ENCODE data around the gene SKAP2. TPM values are rescaled to one million over a fixed set of nuclear protein-coding genes. Genes with fewer than 3 reads are reported as not detected.

The SKAP2 gene
- total RNA-seq, 1 experiment from 2014 or later = 3.2 TPM

GRCh38 chr7:26627891-26628341 is 236.5 kb downstream of the SKAP2 start:
- Histone ChIP-seq H4K91ac (ENCODE audit: insufficient read length, low read depth, low read length) (no peak overlapping the region), H4K5ac (ENCODE audit: insufficient read length, low read depth, low read length) (no peak overlapping the region), H3K27me3 (ENCODE audit: insufficient read depth, low read length) (no peaks in the 10 kb centered on the region), H3K18ac (ENCODE audit: insufficient read length, low read depth, low read length) (no peak overlapping the region), H3K4me1 (ENCODE audit: insufficient read depth, low read length) (no peaks in the 10 kb centered on the region), H3K23ac (ENCODE audit: insufficient read length, low read depth, low read length) (no peak overlapping the region), H3K79me1 (ENCODE audit: insufficient read depth, low read depth, low read length, poor library complexity, severe bottlenecking) (no peaks in the 10 kb centered on the region), H2AK5ac (ENCODE audit: insufficient read length, low read length) (no peak overlapping the region), H3K4me2 (ENCODE audit: insufficient read depth, insufficient read length, low read length) (no peak overlapping the region), H2AFZ (ENCODE audit: low read length) (no peak overlapping the region), H2BK120ac (ENCODE audit: low read depth, low read length, poor library complexity, severe bottlenecking) (no peak overlapping the region), H3K9me3 (ENCODE audit: control insufficient read depth, low read depth, low read length) (no peaks in the 10 kb centered on the region), H2BK20ac (ENCODE audit: low read depth, low read length, poor library complexity, severe bottlenecking) (no peak overlapping the region), H4K8ac (replicated peaks; ENCODE audit: insufficient read length, low read depth, low read length) (no peak overlapping the region), H3K14ac (ENCODE audit: insufficient read depth, low read length) (peak overlapping the region; percentile 35; the same call in 1 of the 2 replicates), H2BK5ac (ENCODE audit: insufficient read length, low read length) (no peak overlapping the region), H3K4ac (ENCODE audit: low read depth, low read length) (no peak overlapping the region), H3K9ac (ENCODE audit: extremely low read depth, insufficient read length, low read length) (no peak overlapping the region), H2BK12ac (ENCODE audit: insufficient read length, low read depth, low read length) (no peak overlapping the region), H3K23me2 (ENCODE audit: insufficient read length, low read depth, low read length, poor library complexity, severe bottlenecking) (no peaks in the 10 kb centered on the region), H2BK15ac (ENCODE audit: low read depth, low read length) (no peak overlapping the region), H4K20me1 (ENCODE audit: control insufficient read depth, insufficient read depth, insufficient read length) (no peaks in the 10 kb centered on the region), H3K27ac (ENCODE audit: insufficient read length, low read depth, low read length) (no peak overlapping the region), H3K56ac (ENCODE audit: insufficient read length, low read depth, low read length) (no peak overlapping the region), H3K79me2 (ENCODE audit: insufficient read depth, low read length) (no peaks in the 10 kb centered on the region), H3T11ph (ENCODE audit: low read length) (no peak overlapping the region)
- Mint-ChIP-seq H3K27me3 (ENCODE audit: low read depth) (no peaks in the 10 kb centered on the region), H3K36me3 (ENCODE audit: insufficient read depth in 1 of 3, low read depth in 3 of 3) (no peaks in the 10 kb centered on the region), H3K27ac (no peak overlapping the region), H3K4me3 (no peak overlapping the region), H3K9me3 (no peaks in the 10 kb centered on the region), H3K4me1 (peaks cover 0 to 4% of the 10 kb centered on the region in 2 experiments; a peak in 1 of 4 replicates)
- no peak for TF ChIP-seq CTCF (conservative IDR thresholded peaks at IDR 0.05)
- no CpG with 5 or more reads among the region's 11 CpGs for WGBS (ENCODE audit: extremely low coverage, insufficient read length, low lambda C conversion rate)
- no peak for DNase-seq

Data from H9 (cell line).